A673 (cell line): Measurements from ENCODE around the gene PCYT1B. TPM values are rescaled to one million over a fixed set of nuclear protein-coding genes. Genes with fewer than 3 reads are reported as not detected.
"Not testable (repeated sequence)": the region's sequence is repeated elsewhere in the genome, so short reads cannot be mapped to it uniquely, and the experiment has no call there.

Source experiments
- BruUV-seq: library from RNA; stranded (reverse); fragments of 400-500 nt; replicated peaks from 2 replicates; lab custom pipeline; 2021; lab: Mats Ljungman, UMichigan
- CTCF ChIA-PET: fragments of 300-600 bp; sonication (Branson Sonifier 250); formaldehyde crosslinking; loops from one replicate; lab custom pipeline; 2022; ENCODE audit warnings: antibody characterized with exemption; lab: Charles Lee
- POLR2A ChIA-PET: fragments of 300-600 bp; sonication (Branson Sonifier 250); formaldehyde crosslinking; loops from one replicate; lab custom pipeline; 2022; ENCODE audit warnings: antibody characterized with exemption; ENCODE audit not compliant: low non-redundant PET; lab: Charles Lee
- DNase-seq: peaks from one replicate; pipeline ENCODE4 v3.0.0-alpha.2; 2015; ENCODE audit warnings: low spot score
- H3K27ac ChIP-seq: fragments of 200-600 bp; sonication (generic); 2 replicates; pipeline ENCODE4 v1.5.1; 2016; ENCODE audit warnings: mixed run types, low read depth, mild to moderate bottlenecking, mixed read lengths, antibody characterized with exemption, low read length; ENCODE audit not compliant: poor library complexity, severe bottlenecking
- H3K27me3 ChIP-seq: fragments of 200-600 bp; sonication (generic); replicated peaks from 2 replicates; pipeline ENCODE4 v1.6.1; 2017; ENCODE audit warnings: mixed run types, low read depth, mild to moderate bottlenecking, mixed read lengths, antibody characterized with exemption, low read length; ENCODE audit not compliant: insufficient read depth, poor library complexity
- H3K36me3 ChIP-seq: fragments of 200-600 bp; sonication (generic); 2 replicates; pipeline ENCODE4 v1.6.1; 2016; ENCODE audit warnings: mixed run types, mild to moderate bottlenecking, mixed read lengths, antibody characterized with exemption, low read length; ENCODE audit not compliant: insufficient read depth, poor library complexity, severe bottlenecking
- H3K4me1 ChIP-seq: fragments of 200-600 bp; sonication (generic); 2 replicates; pipeline ENCODE4 v1.6.1; 2017; ENCODE audit warnings: mixed run types, mild to moderate bottlenecking, mixed read lengths, antibody characterized with exemption, low read length; ENCODE audit not compliant: insufficient read depth, poor library complexity, severe bottlenecking
- H3K4me3 ChIP-seq: fragments of 200-600 bp; sonication (generic); 2 replicates; pipeline ENCODE4 v1.5.1; 2016; ENCODE audit warnings: low read depth, mixed run types, mild to moderate bottlenecking, mixed read lengths, low read length; ENCODE audit not compliant: poor library complexity, severe bottlenecking
- H3K9me3 ChIP-seq: fragments of 200-600 bp; sonication (generic); 2 replicates; pipeline ENCODE4 v1.6.1; 2016; ENCODE audit warnings: mixed run types, low read depth, mild to moderate bottlenecking, mixed read lengths, antibody characterized with exemption, low read length; ENCODE audit not compliant: poor library complexity, severe bottlenecking
- CTCF ChIP-seq: fragments of 300-800, 200-600 bp; sonication (generic); conservative IDR thresholded peaks from 2 replicates; pipeline ENCODE4 v1.5.1; 2017; ENCODE audit warnings: low read depth, mild to moderate bottlenecking, antibody characterized with exemption, low read length, moderate library complexity, mixed read lengths
- EZH2 ChIP-seq: fragments of 200-600 bp; sonication (generic); IDR thresholded peaks from 2 replicates; pipeline ENCODE4 v1.6.1; 2017; ENCODE audit warnings: borderline replicate concordance, low read depth, mild to moderate bottlenecking, mixed read lengths, antibody characterized with exemption, low read length; ENCODE audit not compliant: poor library complexity, severe bottlenecking
- intact Hi-C: fragments of 100-400 bp; cut with micrococcal nuclease; formaldehyde crosslinking; loops from one replicate; pipeline ENCODE4 v1.10.0; 2022; ENCODE audit not compliant: unreplicated experiment
- total RNA-seq: library from RNA; stranded (reverse); gene quantifications from 2 replicates; pipeline ENCODE4 v1.2.3, GENCODE V29; 2021

The PCYT1B gene
- total RNA-seq, 1 experiment from 2014 or later, result 3.6 TPM

GRCh38 chrX:24607616-24608015, 39.5 kb downstream of the PCYT1B start:
- no peaks in the 10 kb centered on the region for H3K4me1 ChIP-seq
- H3K4me3 ChIP-seq, result no peak overlapping the region
- DNase-seq, result no peak
- H3K27ac ChIP-seq, result no peak overlapping the region
- H3K27me3 ChIP-seq, result no peaks in the 10 kb centered on the region
- CTCF ChIA-PET, result no interaction called here
- H3K9me3 ChIP-seq, result no peaks in the 10 kb centered on the region
- no peaks in the 10 kb centered on the region for H3K36me3 ChIP-seq
- intact Hi-C loops, result no loop called here
- TF ChIP-seq CTCF (no peak), EZH2 (no peak)
- POLR2A ChIA-PET, result no interaction called here
- BruUV-seq, result no TSS peak

GRCh38 chrX:24605941-24606340, 41.2 kb downstream of the PCYT1B start:
- intact Hi-C loops, H3K36me3 ChIP-seq, DNase-seq, BruUV-seq, H3K27ac ChIP-seq, H3K9me3 ChIP-seq, POLR2A ChIA-PET, H3K4me1 ChIP-seq, H3K27me3 ChIP-seq, CTCF ChIA-PET, H3K4me3 ChIP-seq: not testable (repeated sequence)

- Histone ChIP-seq H3K27me3 (peaks cover 11% of the 10 kb centered on the region), H3K9me3 (no peaks in the 10 kb centered on the region), H3K36me3 (no peaks in the 10 kb centered on the region), H3K4me1 (no peaks in the 10 kb centered on the region), H3K27ac (no peak overlapping the region), H3K4me3 (no peak overlapping the region)
- CTCF ChIA-PET, result no interaction called here
- BruUV-seq, result no TSS peak
- no peak for DNase-seq
- TF ChIP-seq CTCF, result no peak
- no peak for TF ChIP-seq EZH2
- intact Hi-C loops, result no loop called here
- POLR2A ChIA-PET, result no interaction called here
These were observed 44.0 kb downstream of the PCYT1B start for GRCh38 chrX:24603191-24603590.

GRCh38 chrX:24601858-24602257, 45.3 kb downstream of the PCYT1B start:
- intact Hi-C loops, result no loop called here
- Histone ChIP-seq H3K9me3 (no peaks in the 10 kb centered on the region), H3K36me3 (no peaks in the 10 kb centered on the region), H3K4me1 (no peaks in the 10 kb centered on the region), H3K27me3 (peaks cover 11% of the 10 kb centered on the region), H3K4me3 (no peak overlapping the region), H3K27ac (no peak overlapping the region)
- BruUV-seq, result no TSS peak
- DNase-seq, result no peak
- ChIA-PET POLR2A (no interaction called here), CTCF (no interaction called here)
- TF ChIP-seq EZH2 (no peak), CTCF (no peak)
